Dendritic cell treated with granulocyte-macrophage colony-stimulating factor and Interleukin-4, amounts not matched to agents 40 ng/mL and 50 ng/mL, for 4 days (primary cell): ENCODE data around the gene RMP24.

ENCODE experiments used
- H3K27ac Mint-ChIP-seq: one replicate; pipeline ENCODE4 v1.8.0; 2022; ENCODE audit warnings: mild to moderate bottlenecking, mixed read lengths
- H3K27me3 Mint-ChIP-seq: one replicate; pipeline ENCODE4 v1.8.0; 2022; ENCODE audit warnings: mild to moderate bottlenecking, mixed read lengths
- H3K36me3 Mint-ChIP-seq: one replicate; pipeline ENCODE4 v1.8.0; 2022; ENCODE audit warnings: low read depth, mixed read lengths
- H3K4me1 Mint-ChIP-seq: one replicate; pipeline ENCODE4 v1.8.0; 2022; ENCODE audit warnings: low read depth, mixed read lengths
- H3K4me3 Mint-ChIP-seq: one replicate; pipeline ENCODE4 v1.8.0; 2022; ENCODE audit warnings: mild to moderate bottlenecking, moderate library complexity, mixed read lengths
- H3K9me3 Mint-ChIP-seq: one replicate; pipeline ENCODE4 v1.8.0; 2022; ENCODE audit warnings: mixed read lengths
- intact Hi-C: fragments of 100-400 bp; cut with micrococcal nuclease; formaldehyde crosslinking; loops from one replicate; pipeline ENCODE4 v1.15.0; 2022

The RMP24 gene

DNA sequence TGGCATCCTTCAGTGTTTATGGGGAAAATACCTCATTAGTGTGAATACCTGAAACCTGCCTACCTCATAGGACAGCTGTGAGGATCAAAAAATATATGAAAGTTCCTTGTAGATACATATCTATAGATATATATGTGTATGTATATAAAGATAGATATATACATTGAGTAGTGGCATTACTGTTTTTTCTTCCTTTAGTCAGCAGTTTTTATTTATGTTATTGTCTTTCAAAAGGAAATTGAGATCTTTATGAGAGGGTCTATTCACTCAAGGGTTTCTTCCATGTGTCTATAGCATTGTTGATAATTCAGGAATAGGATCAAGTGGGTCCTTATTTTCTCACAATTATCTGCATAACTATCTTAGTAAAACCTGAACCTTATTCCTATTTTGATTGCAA, 6.6 kb downstream of the RMP24 start:
- Mint-ChIP-seq H3K4me3 (no peak overlapping the region), H3K4me1 (peaks cover 3% of the 10 kb centered on the region), H3K27ac (no peak overlapping the region), H3K36me3 (peaks cover 60% of the 10 kb centered on the region), H3K9me3 (no peaks in the 10 kb centered on the region), H3K27me3 (no peaks in the 10 kb centered on the region)
- intact Hi-C loops = loop anchor here (10.0 kb wide), 1 partner anchor 734 kb away; the partner anchor contains the start of gene ZNF397

DNA sequence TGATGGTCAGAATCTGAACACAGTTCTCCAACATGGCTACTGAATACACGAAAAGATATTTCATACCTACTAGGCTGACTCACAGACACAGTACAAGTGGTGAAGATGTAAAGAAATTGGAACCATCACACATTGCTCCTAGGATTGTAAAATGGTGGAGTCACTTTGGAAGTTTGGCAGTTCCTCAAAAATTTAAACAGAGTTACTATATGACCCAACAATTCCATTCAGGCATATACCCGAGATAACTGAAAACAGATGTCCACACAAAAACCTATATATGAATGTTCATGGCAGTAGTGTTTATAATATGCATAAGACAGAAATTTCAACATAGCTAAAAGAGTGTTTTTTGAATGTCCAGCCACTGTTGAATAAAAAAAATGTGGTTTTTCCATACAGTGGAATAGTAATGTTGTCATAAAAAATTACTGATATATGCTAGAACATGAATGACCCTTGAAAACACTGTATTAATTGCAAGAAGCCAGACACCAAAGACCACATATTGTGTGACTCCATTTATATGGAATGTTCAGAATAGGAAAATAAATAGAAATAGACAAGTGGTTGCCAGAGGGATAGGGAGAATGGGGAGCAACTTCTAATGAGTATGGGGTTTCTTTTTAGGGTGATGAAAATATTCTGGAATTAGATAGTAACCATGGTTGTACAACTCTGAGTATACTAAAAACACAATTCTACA, 10.1 kb downstream of the RMP24 start:
- Mint-ChIP-seq H3K36me3 (peaks cover 35% of the 10 kb centered on the region), H3K9me3 (no peaks in the 10 kb centered on the region), H3K27ac (no peak overlapping the region), H3K27me3 (no peaks in the 10 kb centered on the region), H3K4me1 (peaks cover 12% of the 10 kb centered on the region), H3K4me3 (no peak overlapping the region)
- intact Hi-C loops = no loop called here

DNA sequence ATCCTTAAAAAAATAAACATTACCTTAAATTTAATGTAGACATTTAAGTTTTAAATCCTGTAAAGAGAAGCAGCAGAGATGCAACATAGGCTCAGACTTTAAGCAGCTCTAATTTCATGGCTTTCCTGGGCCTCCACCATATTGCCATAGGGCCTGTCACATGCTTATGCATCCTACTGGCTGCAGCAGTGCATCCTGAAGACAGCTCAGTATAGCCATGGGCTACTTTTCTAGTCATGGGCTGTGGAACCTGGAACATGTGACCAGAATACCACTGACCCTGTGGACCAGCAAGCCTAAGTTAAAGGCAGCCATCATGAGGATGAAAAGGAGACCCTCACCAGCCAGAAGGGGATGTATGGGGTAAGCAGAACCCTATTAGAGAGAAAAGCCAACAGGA, 10.7 kb downstream of the RMP24 start:
- H3K4me1 Mint-ChIP-seq = peaks cover 12% of the 10 kb centered on the region
- intact Hi-C loops = no loop called here
- H3K9me3 Mint-ChIP-seq = no peaks in the 10 kb centered on the region
- peaks cover 34% of the 10 kb centered on the region for H3K36me3 Mint-ChIP-seq
- no peak overlapping the region for H3K27ac Mint-ChIP-seq
- H3K27me3 Mint-ChIP-seq = no peaks in the 10 kb centered on the region
- no peak overlapping the region for H3K4me3 Mint-ChIP-seq

DNA sequence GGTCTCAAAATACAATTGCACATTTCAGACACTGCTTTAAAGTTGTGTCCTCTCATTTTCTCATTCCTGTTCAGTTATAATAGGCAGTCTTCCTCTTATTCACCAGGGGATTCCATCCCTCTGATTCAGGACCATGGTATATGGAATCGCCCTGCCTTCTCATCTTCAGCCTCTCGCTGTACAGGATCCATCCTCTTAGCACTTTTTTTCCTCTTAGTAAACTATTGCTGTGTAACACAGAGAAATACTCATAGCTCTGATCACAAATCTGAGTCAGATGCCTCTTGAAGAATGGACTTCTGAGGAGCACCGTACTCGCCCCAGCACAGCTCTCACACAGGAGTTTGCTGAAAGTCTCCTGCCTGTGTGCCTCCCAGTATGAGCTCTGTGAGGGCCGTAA, 11.3 kb downstream of the RMP24 start:
- intact Hi-C loops = no loop called here
- Mint-ChIP-seq H3K9me3 (no peaks in the 10 kb centered on the region), H3K4me1 (peaks cover 12% of the 10 kb centered on the region), H3K27me3 (no peaks in the 10 kb centered on the region), H3K4me3 (no peak overlapping the region), H3K27ac (no peak overlapping the region), H3K36me3 (peaks cover 34% of the 10 kb centered on the region)

DNA sequence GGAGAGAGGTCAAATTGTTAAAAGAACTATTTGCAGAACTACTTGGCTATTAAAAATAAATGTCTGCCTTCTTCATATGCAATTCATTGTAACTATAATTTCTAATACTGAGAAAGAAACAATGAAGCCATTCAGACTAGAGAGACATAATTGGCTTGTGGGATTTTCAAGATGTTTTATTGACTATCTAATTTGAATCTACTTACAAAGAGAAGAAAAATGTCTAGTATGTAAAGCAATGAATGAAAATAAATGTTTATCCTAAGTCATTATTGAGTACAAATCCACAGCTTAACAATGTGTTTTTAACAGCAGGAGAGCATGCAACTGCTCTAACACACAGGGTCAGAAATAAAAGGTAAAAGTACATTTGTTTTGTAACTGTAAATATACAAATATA, 19.2 kb downstream of the RMP24 start:
- Mint-ChIP-seq H3K9me3 (no peaks in the 10 kb centered on the region), H3K27me3 (no peaks in the 10 kb centered on the region), H3K27ac (no peak overlapping the region), H3K4me1 (no peaks in the 10 kb centered on the region), H3K36me3 (peaks cover 40% of the 10 kb centered on the region), H3K4me3 (no peak overlapping the region)
- intact Hi-C loops = loop anchor here (10.0 kb wide), 1 partner anchor 413 kb away; no protein-coding TSS in a partner anchor

DNA sequence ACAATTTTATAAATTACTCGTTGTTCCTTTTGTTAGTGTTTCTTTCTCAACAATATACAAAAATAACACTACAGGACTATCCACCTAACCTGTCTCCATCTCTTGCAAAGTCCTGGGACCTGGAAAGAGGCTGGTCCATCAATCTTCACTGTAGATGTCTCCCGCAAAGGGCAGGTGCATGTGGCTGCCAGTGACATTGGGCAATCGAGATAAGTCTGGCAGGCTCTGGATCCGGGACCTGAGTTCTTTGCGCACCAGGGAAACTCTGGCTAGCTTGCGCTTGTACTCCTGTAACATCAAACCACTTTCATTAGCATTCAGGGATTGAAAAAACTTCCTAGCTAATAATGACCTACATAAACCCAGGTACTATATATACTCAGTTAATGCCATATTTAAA, 20.5 kb downstream of the RMP24 start:
- Mint-ChIP-seq H3K4me1 (no peaks in the 10 kb centered on the region), H3K27ac (no peak overlapping the region), H3K9me3 (no peaks in the 10 kb centered on the region), H3K4me3 (no peak overlapping the region), H3K27me3 (no peaks in the 10 kb centered on the region), H3K36me3 (peaks cover 32% of the 10 kb centered on the region)
- intact Hi-C loops = loop anchor here (10.0 kb wide), 1 partner anchor 412 kb away; no protein-coding TSS in a partner anchor

DNA sequence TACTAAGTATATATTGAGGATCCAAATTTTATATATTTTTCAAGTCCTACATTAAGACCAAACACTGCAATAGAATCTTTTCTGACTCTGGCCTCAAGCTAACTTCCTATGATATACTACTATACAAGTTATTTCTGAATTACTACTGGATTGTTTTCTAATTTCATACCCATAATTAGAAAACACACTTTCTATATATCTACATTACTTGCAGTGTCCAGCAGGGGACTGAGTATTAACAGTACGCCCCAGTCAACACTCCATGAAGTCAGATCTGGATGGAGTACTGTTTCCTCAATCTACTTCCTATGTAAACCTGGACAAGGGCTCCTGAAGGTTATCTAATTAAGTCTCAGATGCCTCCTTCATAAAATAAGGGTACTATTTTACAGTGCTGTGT, 26.5 kb downstream of the RMP24 start:
- Mint-ChIP-seq H3K4me1 (no peaks in the 10 kb centered on the region), H3K4me3 (no peak overlapping the region), H3K36me3 (no peaks in the 10 kb centered on the region), H3K27me3 (no peaks in the 10 kb centered on the region), H3K27ac (no peak overlapping the region), H3K9me3 (no peaks in the 10 kb centered on the region)
- intact Hi-C loops = loop anchor here (10.0 kb wide), 1 partner anchor 406 kb away; no protein-coding TSS in a partner anchor

DNA sequence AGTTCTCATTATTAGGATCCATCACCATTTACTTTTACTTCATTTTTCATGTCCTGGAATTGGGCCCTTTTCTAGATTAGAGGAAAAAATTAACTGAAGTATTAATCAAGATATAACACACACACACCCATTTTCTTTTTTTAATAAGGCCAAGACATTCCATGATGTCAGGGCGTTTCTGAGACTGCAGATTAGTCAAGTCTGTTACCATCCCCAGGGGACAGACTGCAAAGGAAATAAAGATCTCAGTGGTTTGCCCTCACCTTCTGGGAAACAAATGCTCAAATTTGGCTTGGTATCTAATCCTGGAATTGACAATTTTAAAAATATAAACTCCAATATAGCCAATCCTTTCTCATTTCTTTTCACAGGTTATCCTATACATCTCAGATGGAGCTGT, 27.4 kb downstream of the RMP24 start:
- H3K36me3 Mint-ChIP-seq = no peaks in the 10 kb centered on the region
- H3K9me3 Mint-ChIP-seq = no peaks in the 10 kb centered on the region
- H3K4me1 Mint-ChIP-seq = no peaks in the 10 kb centered on the region
- no peak overlapping the region for H3K27ac Mint-ChIP-seq
- no peak overlapping the region for H3K4me3 Mint-ChIP-seq
- H3K27me3 Mint-ChIP-seq = no peaks in the 10 kb centered on the region
- intact Hi-C loops = loop anchor here (10.0 kb wide), 1 partner anchor 405 kb away; no protein-coding TSS in a partner anchor

DNA sequence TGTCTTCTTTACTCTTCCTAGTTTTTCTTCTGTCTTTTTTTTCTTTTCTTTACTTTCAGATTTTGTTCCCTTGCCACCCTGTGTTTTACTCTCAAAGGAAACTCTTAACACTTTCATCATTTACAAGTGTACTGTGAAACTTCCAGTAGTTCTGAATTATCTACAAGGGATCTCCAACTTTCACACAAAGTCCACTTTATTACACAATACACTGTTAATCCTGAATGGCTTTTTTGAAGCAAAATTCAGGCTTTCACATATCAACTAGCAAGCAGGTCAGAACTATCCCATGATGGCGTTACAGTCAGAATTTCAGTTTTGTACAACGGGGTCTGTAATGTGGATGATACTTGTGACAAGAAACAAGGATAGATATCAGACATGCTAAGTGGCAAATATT, 34.5 kb downstream of the RMP24 start:
- no peaks in the 10 kb centered on the region for H3K4me1 Mint-ChIP-seq
- no peak overlapping the region for H3K4me3 Mint-ChIP-seq
- no peaks in the 10 kb centered on the region for H3K27me3 Mint-ChIP-seq
- no peaks in the 10 kb centered on the region for H3K36me3 Mint-ChIP-seq
- H3K9me3 Mint-ChIP-seq = no peaks in the 10 kb centered on the region
- intact Hi-C loops = no loop called here
- no peak overlapping the region for H3K27ac Mint-ChIP-seq

DNA sequence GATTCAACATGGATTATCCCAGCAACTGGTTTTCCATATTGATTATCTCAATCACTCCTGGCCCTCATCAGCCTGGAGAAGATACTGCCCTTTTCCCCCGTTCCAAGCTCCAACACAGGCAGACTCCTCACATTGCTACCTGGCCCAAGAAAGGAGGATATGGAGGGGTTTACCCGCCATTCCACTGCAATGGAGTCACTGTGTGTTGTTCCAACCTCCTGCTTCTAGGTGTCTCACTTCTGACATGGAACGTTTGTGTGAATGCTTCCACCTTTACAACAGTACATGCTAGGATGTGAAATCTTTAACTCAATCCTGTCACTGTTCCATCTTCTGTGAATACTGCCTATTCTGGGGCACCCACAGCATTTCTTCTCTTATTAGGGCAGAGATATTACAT, 36.7 kb downstream of the RMP24 start:
- intact Hi-C loops = no loop called here
- no peaks in the 10 kb centered on the region for H3K27me3 Mint-ChIP-seq
- no peaks in the 10 kb centered on the region for H3K4me1 Mint-ChIP-seq
- H3K4me3 Mint-ChIP-seq = no peak overlapping the region
- no peaks in the 10 kb centered on the region for H3K9me3 Mint-ChIP-seq
- no peak overlapping the region for H3K27ac Mint-ChIP-seq
- H3K36me3 Mint-ChIP-seq = peaks cover 6% of the 10 kb centered on the region

DNA sequence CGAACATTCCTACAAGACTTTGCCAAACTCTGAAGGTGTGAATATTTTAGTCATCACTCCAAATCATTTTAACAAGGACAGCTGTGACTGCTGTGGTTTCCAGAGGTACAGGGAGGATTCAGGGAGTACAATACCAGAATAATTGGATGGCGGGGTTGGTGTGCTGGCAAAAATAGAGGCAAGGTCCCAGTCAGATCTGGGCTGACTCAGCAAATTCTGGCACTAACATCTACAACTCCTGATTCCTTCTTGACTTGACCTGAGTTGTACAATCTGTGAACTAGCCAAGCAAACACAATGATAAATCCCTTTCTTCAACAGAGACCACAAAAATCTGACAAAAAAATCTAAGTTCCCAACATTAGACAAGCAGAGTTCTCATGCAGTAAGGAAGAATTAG, 40.4 kb downstream of the RMP24 start:
- intact Hi-C loops = loop anchor here (10.0 kb wide), 1 partner anchor 122 kb away; no protein-coding TSS in a partner anchor
- Mint-ChIP-seq H3K27me3 (no peaks in the 10 kb centered on the region), H3K9me3 (no peaks in the 10 kb centered on the region), H3K4me1 (no peaks in the 10 kb centered on the region), H3K36me3 (peaks cover 6% of the 10 kb centered on the region), H3K27ac (no peak overlapping the region), H3K4me3 (no peak overlapping the region)

DNA sequence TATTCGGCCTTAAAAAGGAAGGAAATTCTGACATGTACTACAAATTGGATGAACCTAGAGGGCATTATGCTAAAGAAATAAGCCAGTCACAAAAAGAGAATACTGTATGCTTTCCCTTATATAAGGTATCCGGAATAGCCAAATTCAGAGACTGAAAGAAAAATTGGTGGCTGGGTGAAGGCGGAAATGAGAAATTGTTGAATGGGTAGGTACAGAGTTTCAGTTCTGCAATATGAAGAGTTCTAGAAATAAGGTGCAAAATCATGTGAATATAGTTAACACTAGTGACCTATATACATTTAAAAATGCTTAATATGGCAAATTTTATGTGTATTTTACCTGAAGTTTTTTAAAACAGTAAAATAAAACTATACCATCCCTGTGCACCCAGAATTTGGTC, 43.1 kb downstream of the RMP24 start:
- Mint-ChIP-seq H3K27ac (no peak overlapping the region), H3K4me3 (no peak overlapping the region), H3K27me3 (no peaks in the 10 kb centered on the region), H3K4me1 (no peaks in the 10 kb centered on the region), H3K9me3 (no peaks in the 10 kb centered on the region), H3K36me3 (peaks cover 6% of the 10 kb centered on the region)
- intact Hi-C loops = loop anchor here (2.0 to 10.0 kb wide), 3 partner anchors 81 to 258 kb away; no protein-coding TSS in a partner anchor

DNA sequence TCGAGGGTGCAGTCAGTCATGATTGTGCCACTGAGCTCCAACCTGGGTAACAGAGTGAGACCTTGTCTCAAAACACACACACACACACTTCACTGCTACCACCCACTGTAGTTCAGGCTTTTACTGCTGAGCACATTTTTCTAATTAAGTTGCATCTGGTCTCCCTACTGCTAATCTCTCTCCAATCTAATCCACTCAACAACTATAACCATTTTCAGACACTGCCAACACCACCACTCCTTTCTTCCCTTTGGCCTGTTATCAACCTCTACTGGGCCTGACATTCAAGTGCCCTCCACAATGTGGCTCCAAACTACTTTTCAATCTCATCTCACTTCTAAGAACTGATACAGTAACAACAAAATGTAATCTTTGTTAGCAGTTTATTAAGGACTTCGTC, 44.8 kb downstream of the RMP24 start:
- Mint-ChIP-seq H3K9me3 (no peaks in the 10 kb centered on the region), H3K27ac (no peak overlapping the region), H3K36me3 (peaks cover 6% of the 10 kb centered on the region), H3K4me3 (no peak overlapping the region), H3K4me1 (no peaks in the 10 kb centered on the region), H3K27me3 (no peaks in the 10 kb centered on the region)
- intact Hi-C loops = loop anchor here (1.0 to 10.0 kb wide), 4 partner anchors 80 to 267 kb away; no protein-coding TSS in a partner anchor

DNA sequence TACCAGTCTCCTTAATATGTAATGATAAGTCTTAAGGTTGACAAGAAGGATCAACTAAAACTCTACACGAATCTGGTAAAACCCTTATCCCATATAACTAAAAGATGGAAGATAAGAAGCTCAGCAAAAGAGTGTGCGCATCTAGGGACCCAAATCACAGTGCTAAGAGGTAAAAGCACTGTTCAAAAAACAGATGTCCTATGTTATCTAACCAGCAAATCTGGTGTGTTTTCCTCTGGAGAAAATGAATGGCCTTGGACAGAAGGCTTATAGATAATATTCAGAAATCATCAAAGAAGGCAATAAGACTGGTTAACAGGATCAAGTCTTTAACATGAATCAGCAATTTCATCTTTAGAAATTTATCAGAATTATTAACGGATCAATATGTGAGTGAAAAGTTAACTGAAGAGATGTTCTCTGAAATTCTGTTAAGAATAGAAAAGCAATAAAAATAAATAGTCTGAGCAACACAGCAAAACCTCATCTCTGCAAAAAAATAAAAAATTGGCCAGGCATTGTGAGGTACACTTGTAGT, 47.8 kb downstream of the RMP24 start:
- H3K27ac Mint-ChIP-seq = no peak overlapping the region
- H3K4me1 Mint-ChIP-seq = no peaks in the 10 kb centered on the region
- H3K9me3 Mint-ChIP-seq = no peaks in the 10 kb centered on the region
- H3K4me3 Mint-ChIP-seq = no peak overlapping the region
- intact Hi-C loops = no loop called here
- no peaks in the 10 kb centered on the region for H3K27me3 Mint-ChIP-seq
- H3K36me3 Mint-ChIP-seq = peaks cover 10% of the 10 kb centered on the region
